Measurements from ENCODE around the gene PCNX4.
"Not testable (repeated sequence)": the region's sequence is repeated elsewhere in the genome, so short reads cannot be mapped to it uniquely, and the experiment has no call there.

DNA sequence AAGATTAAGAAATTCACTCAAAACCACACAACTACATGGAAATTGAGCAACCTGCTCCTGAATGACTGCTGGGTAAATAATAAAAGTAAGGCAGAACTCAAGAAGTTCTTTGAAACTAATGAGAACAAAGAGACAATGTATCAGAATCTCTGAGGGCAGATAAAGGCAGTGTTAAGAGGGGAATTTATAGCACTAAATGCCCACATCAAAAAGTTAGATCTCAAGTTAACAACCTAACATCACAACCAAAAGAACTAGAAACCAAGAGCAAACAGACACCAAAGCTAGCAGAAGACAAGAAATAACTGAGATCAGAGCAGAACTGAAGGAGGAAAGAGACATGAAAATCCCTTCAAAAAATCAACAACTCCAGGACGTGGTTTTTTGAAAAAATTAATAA is 43.7 kb upstream of the PCNX4 start:
- TF ChIP-seq, protein P1, sequence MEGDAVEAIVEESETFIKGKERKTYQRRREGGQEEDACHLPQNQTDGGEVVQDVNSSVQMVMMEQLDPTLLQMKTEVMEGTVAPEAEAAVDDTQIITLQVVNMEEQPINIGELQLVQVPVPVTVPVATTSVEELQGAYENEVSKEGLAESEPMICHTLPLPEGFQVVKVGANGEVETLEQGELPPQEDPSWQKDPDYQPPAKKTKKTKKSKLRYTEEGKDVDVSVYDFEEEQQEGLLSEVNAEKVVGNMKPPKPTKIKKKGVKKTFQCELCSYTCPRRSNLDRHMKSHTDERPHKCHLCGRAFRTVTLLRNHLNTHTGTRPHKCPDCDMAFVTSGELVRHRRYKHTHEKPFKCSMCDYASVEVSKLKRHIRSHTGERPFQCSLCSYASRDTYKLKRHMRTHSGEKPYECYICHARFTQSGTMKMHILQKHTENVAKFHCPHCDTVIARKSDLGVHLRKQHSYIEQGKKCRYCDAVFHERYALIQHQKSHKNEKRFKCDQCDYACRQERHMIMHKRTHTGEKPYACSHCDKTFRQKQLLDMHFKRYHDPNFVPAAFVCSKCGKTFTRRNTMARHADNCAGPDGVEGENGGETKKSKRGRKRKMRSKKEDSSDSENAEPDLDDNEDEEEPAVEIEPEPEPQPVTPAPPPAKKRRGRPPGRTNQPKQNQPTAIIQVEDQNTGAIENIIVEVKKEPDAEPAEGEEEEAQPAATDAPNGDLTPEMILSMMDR (IDR thresholded peaks at IDR 0.05; ENCODE audit: borderline replicate concordance, extremely low read depth, low read length, poor library complexity, severe bottlenecking), result not testable (repeated sequence)
- TF ChIP-seq EZH2 (IDR thresholded peaks at IDR 0.05; ENCODE audit: borderline replicate concordance, low read depth, low read length, severe bottlenecking), result not testable (repeated sequence)
